Trophoblast cell (in vitro differentiated cells and primary cell): ENCODE data around the gene ST3GAL4.

Experiments used
- DNase-seq, 2 donors: peaks; one replicate each; pipeline ENCODE4 v3.0.0-alpha.2; 2016
- H2AFZ ChIP-seq: 2 replicates; pipeline ENCODE4 v1.6.1; 2013; ENCODE audit warnings: low read length, moderate library complexity, mild to moderate bottlenecking; ENCODE audit not compliant: insufficient read depth, poor library complexity
- H2AK5ac ChIP-seq: 2 replicates; pipeline ENCODE4 v1.6.1; 2013; ENCODE audit warnings: mild to moderate bottlenecking, low read length
- H2BK120ac ChIP-seq: 2 replicates; pipeline ENCODE4 v1.6.1; 2013; ENCODE audit warnings: low read length, mild to moderate bottlenecking, moderate library complexity; ENCODE audit not compliant: insufficient read depth, poor library complexity
- H2BK12ac ChIP-seq: 2 replicates; pipeline ENCODE4 v1.6.1; 2013; ENCODE audit warnings: mild to moderate bottlenecking, low read length, moderate library complexity
- H2BK5ac ChIP-seq: 2 replicates; pipeline ENCODE4 v1.6.1; 2013; ENCODE audit warnings: low read length, low read depth, moderate library complexity, mild to moderate bottlenecking; ENCODE audit not compliant: poor library complexity
- H3K14ac ChIP-seq: 2 replicates; pipeline ENCODE4 v1.6.1; 2013; ENCODE audit warnings: mild to moderate bottlenecking, low read length
- H3K18ac ChIP-seq: 2 replicates; pipeline ENCODE4 v1.6.1; 2013; ENCODE audit warnings: mild to moderate bottlenecking, low read length
- H3K23ac ChIP-seq: 2 replicates; pipeline ENCODE4 v1.6.1; 2013; ENCODE audit warnings: low read length
- H3K27ac ChIP-seq: 2 replicates; pipeline ENCODE4 v1.5.1; 2013; ENCODE audit warnings: low read depth, mild to moderate bottlenecking, inconsistent platforms, low read length, moderate library complexity
- H3K27me3 ChIP-seq: 2 replicates; pipeline ENCODE4 v1.6.1; 2013; ENCODE audit warnings: inconsistent platforms, mild to moderate bottlenecking, low read length, moderate library complexity; ENCODE audit not compliant: insufficient read depth
- H3K36me3 ChIP-seq, 2 experiments: 1 replicate in 1 of 2; 2 replicates in 1 of 2; pipeline ENCODE4 v1.6.1; 2013; ENCODE audit warnings: low read length in 2 of 2, mild to moderate bottlenecking in 2 of 2, moderate library complexity in 1 of 2; ENCODE audit not compliant: insufficient read depth in 2 of 2, control insufficient read depth in 1 of 2
- H3K4ac ChIP-seq: 2 replicates; pipeline ENCODE4 v1.6.1; 2013; ENCODE audit warnings: low read depth, mild to moderate bottlenecking, low read length, moderate library complexity
- H3K4me1 ChIP-seq, 2 experiments: 1 replicate in 1 of 2; 2 replicates in 1 of 2; pipeline ENCODE4 v1.6.1; 2013; ENCODE audit warnings: low read length in 2 of 2, mild to moderate bottlenecking in 2 of 2, moderate library complexity in 1 of 2; ENCODE audit not compliant: insufficient read depth in 2 of 2, control insufficient read depth in 1 of 2
- H3K4me2 ChIP-seq: 2 replicates; pipeline ENCODE4 v1.6.1; 2013; ENCODE audit warnings: inconsistent platforms, mild to moderate bottlenecking, low read length, moderate library complexity
- H3K4me3 ChIP-seq: 2 replicates; pipeline ENCODE4 v1.5.1; 2013; ENCODE audit warnings: mild to moderate bottlenecking, low read depth, low read length, inconsistent platforms
- H3K79me1 ChIP-seq: one replicate; pipeline ENCODE4 v1.6.1; 2013; ENCODE audit warnings: low read length
- H3K79me2 ChIP-seq: 2 replicates; pipeline ENCODE4 v1.6.1; 2013; ENCODE audit warnings: low read length, mild to moderate bottlenecking; ENCODE audit not compliant: control insufficient read depth, insufficient read depth, poor library complexity
- H3K9ac ChIP-seq: 2 replicates; pipeline ENCODE4 v1.6.1; 2013; ENCODE audit warnings: mild to moderate bottlenecking, low read length
- H3K9me3 ChIP-seq: 2 replicates; pipeline ENCODE4 v1.6.1; 2013; ENCODE audit warnings: low read depth, mild to moderate bottlenecking, control low read depth, inconsistent platforms, low read length; ENCODE audit not compliant: insufficient read depth
- H4K12ac ChIP-seq: 2 replicates; pipeline ENCODE4 v1.6.1; 2013; ENCODE audit warnings: low read depth, mild to moderate bottlenecking, low read length, moderate library complexity
- H4K8ac ChIP-seq: 2 replicates; pipeline ENCODE4 v1.6.1; 2013; ENCODE audit warnings: low read depth, mild to moderate bottlenecking, low read length, moderate library complexity
- H4K91ac ChIP-seq: one replicate; pipeline ENCODE4 v1.6.1; 2013; ENCODE audit warnings: low read depth, mild to moderate bottlenecking, low read length, moderate library complexity
- WGBS: extraction: QIAGEN DNeasy Blood & Tissue Kit; methylation state at CpG from one replicate; pipeline ENCODE4 v1.1.7; 2013; ENCODE audit warnings: missing lambda C conversion rate; ENCODE audit not compliant: insufficient read length, insufficient coverage; ENCODE audit errors: extremely low coverage; 5-methylcytosine and 5-hydroxymethylcytosine counted together

Gene ST3GAL4

GRCh38 chr11:126413843-126414405 lies 58.4 kb downstream of the ST3GAL4 start:
- Histone ChIP-seq H3K23ac (no peak overlapping the region), H3K9me3 (no peaks in the 10 kb centered on the region), H3K9ac (no peak overlapping the region), H4K12ac (no peak overlapping the region), H2AK5ac (no peak overlapping the region), H3K79me2 (no peaks in the 10 kb centered on the region), H3K14ac (no peak overlapping the region), H2AFZ (no peak overlapping the region), H4K91ac (no peak overlapping the region), H3K36me3 (peaks cover 7% of the 10 kb centered on the region in 2 experiments), H3K27me3 (no peaks in the 10 kb centered on the region), H2BK120ac (no peak overlapping the region), H3K4ac (no peak overlapping the region), H3K4me1 (peaks cover 2 to 3% of the 10 kb centered on the region in 2 experiments), H3K18ac (no peak overlapping the region), H3K4me2 (no peak overlapping the region), H3K27ac (no peak overlapping the region), H3K4me3 (no peak overlapping the region), H4K8ac (no peak overlapping the region), H3K79me1 (no peaks in the 10 kb centered on the region), H2BK5ac (no peak overlapping the region), H2BK12ac (no peak overlapping the region)
- DNase-seq, result no peak
- WGBS, result no CpG with 5 or more reads among the region's 9 CpGs

DNA sequence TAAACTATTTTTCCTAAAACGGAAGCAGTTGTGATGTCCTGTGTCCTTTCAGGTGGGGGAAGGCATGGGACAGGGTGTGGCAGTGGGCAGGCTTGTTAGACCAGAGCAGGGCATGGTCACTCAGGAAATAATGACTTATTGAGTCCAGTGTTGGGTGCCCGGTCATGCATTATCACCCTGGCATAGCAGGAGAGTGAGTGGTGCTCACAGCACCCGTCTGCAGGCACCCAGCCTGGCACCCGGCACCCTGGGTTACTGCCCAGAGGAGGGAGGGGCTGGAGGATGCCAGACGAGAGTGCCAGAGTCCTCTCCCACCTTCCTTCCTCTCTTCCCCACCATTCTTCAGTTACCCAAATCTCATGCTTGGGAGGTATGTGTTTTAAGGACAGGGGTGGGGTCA lies 59.1 kb downstream of the ST3GAL4 start:
- H3K79me2 ChIP-seq, result no peaks in the 10 kb centered on the region
- no peak overlapping the region for H3K14ac ChIP-seq
- H3K36me3 ChIP-seq, result peaks cover 7% of the 10 kb centered on the region in 2 experiments
- H3K9ac ChIP-seq, result no peak overlapping the region
- H3K23ac ChIP-seq, result no peak overlapping the region
- no peak overlapping the region for H4K12ac ChIP-seq
- no peak overlapping the region for H2BK5ac ChIP-seq
- H3K4me2 ChIP-seq, result no peak overlapping the region
- H3K18ac ChIP-seq, result no peak overlapping the region
- H2AK5ac ChIP-seq, result no peak overlapping the region
- no peaks in the 10 kb centered on the region for H3K79me1 ChIP-seq
- H3K9me3 ChIP-seq, result no peaks in the 10 kb centered on the region
- H3K27ac ChIP-seq, result no peak overlapping the region
- no peak overlapping the region for H3K4me3 ChIP-seq
- H4K91ac ChIP-seq, result no peak overlapping the region
- H3K4ac ChIP-seq, result no peak overlapping the region
- no peak overlapping the region for H2AFZ ChIP-seq
- H4K8ac ChIP-seq, result no peak overlapping the region
- no peak for DNase-seq
- H2BK12ac ChIP-seq, result no peak overlapping the region
- no CpG with 5 or more reads among the region's 5 CpGs for WGBS
- H2BK120ac ChIP-seq, result no peak overlapping the region
- peaks cover 2 to 3% of the 10 kb centered on the region in 2 experiments for H3K4me1 ChIP-seq
- no peaks in the 10 kb centered on the region for H3K27me3 ChIP-seq

DNA sequence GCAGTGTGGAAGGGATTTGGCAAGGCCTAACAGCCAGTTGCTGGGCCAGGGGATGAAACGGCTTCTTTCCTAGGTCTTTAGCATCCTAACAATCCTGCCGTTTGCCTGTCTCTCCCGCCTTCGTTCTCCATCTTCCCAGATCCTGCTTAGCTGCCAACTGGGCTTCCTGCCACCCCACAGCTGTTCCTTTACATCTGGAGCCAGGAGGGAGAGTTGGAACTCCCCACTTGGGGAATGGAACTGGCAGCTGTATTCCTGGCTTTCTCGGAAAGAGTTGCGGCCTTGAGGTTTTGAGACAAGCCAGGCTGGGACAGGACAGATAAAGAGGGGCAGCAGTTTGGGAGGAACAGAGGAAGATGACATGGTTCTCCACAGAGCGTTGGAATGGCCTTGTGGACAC lies 59.6 kb downstream of the ST3GAL4 start:
- no peak overlapping the region for H3K14ac ChIP-seq
- DNase-seq, result no peak
- no peak overlapping the region for H3K18ac ChIP-seq
- H2AFZ ChIP-seq, result no peak overlapping the region
- no peak overlapping the region for H3K4me3 ChIP-seq
- H4K91ac ChIP-seq, result no peak overlapping the region
- H3K79me1 ChIP-seq, result no peaks in the 10 kb centered on the region
- H3K36me3 ChIP-seq, result peaks cover 7% of the 10 kb centered on the region in 2 experiments
- no peak overlapping the region for H2BK120ac ChIP-seq
- no peak overlapping the region for H4K12ac ChIP-seq
- no peaks in the 10 kb centered on the region for H3K27me3 ChIP-seq
- H3K27ac ChIP-seq, result no peak overlapping the region
- no peak overlapping the region for H3K4me2 ChIP-seq
- peaks cover 2 to 3% of the 10 kb centered on the region in 2 experiments for H3K4me1 ChIP-seq
- H2AK5ac ChIP-seq, result no peak overlapping the region
- no peaks in the 10 kb centered on the region for H3K9me3 ChIP-seq
- no peak overlapping the region for H3K23ac ChIP-seq
- no peak overlapping the region for H3K9ac ChIP-seq
- no peak overlapping the region for H4K8ac ChIP-seq
- no CpG with 5 or more reads among the region's 7 CpGs for WGBS
- no peak overlapping the region for H2BK12ac ChIP-seq
- H2BK5ac ChIP-seq, result no peak overlapping the region
- H3K4ac ChIP-seq, result no peak overlapping the region
- H3K79me2 ChIP-seq, result no peaks in the 10 kb centered on the region

DNA sequence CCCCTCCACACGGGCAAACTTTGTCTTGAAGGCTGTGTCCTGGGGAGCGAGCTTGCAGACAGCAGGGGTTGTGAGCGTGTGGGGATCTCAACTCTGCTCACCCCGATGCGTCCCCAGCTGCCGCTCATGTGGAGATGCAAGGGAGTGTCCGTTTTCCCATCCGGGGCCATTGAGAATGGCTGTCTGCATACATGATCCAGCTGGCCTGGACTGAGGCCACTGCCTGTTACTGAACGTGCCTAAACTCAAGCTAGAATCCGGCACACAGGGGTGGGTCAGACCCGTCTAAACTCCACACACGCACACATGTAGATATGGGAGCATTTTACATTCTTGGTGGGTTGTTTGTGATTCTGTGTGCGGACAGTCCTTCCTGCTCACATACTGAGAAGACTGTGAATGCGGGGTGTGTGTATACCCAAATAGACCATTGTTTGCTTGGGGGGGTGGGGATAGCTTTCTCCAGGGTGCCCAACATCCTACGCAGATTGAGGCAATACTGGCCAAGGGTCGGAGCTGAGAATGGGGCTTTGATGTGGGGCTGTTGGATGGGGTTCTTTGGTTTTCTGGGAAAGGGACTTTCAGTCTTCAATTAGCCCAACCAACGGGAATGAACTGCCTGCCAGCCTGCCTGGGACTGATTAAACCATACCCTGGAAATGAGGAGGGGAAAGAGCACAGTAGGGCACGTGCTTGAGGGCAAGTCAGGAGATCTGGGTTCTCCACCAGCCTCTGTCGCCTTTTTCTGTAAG lies 60.4 kb downstream of the ST3GAL4 start:
- Histone ChIP-seq H3K27me3 (no peaks in the 10 kb centered on the region), H3K27ac (no peak overlapping the region), H3K9ac (peak overlapping the region; percentile 16), H4K91ac (no peak overlapping the region), H3K18ac (no peak overlapping the region), H3K4ac (no peak overlapping the region), H2BK120ac (no peak overlapping the region), H3K23ac (no peak overlapping the region), H2AK5ac (no peak overlapping the region), H3K79me2 (no peaks in the 10 kb centered on the region), H2AFZ (no peak overlapping the region), H3K9me3 (no peaks in the 10 kb centered on the region), H4K8ac (no peak overlapping the region), H3K4me3 (no peak overlapping the region), H2BK12ac (no peak overlapping the region), H3K36me3 (peaks cover 7% of the 10 kb centered on the region in 2 experiments), H3K79me1 (no peaks in the 10 kb centered on the region), H4K12ac (no peak overlapping the region), H3K4me1 (peaks cover 0 to 1% of the 10 kb centered on the region in 2 experiments), H3K14ac (no peak overlapping the region), H2BK5ac (no peak overlapping the region), H3K4me2 (peak overlapping the region; percentile 29)
- DNase-seq, result no peak
- no CpG with 5 or more reads among the region's 19 CpGs for WGBS
